ENCODE data around the gene RIPK1. TPM values are rescaled to one million over a fixed set of nuclear protein-coding genes. Genes with fewer than 3 reads are reported as not detected.

RIPK1 gene
- total RNA-seq, 1 experiment from 2014 or later, result 14.5 TPM

DNA sequence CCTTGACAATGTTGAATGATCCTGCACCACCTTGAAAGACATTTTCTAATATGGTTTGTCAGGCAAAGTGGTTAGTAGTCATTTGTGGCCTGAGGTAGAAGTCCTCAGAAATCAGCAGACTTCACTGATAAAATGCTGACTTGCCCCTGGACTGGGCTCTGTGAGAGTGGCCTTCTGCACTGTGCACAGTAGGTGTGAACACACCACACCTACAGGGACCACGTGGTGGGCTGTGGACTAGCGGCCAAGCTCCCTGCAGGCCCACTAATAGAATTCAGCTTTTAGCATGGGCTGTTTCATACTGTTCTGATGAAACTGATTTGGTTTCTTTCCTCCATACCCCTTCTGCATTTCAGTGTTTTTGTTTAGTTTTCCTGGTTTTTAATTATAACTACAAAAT, 57.5 kb downstream of the RIPK1 start:
- Histone ChIP-seq H3K79me2 (ENCODE audit: low read length) (no peaks in the 10 kb centered on the region), H3K27ac (ENCODE audit: low read length) (no peak overlapping the region), H3K4me3 (ENCODE audit: low read length) (no peak overlapping the region), H3F3A (ENCODE audit: low read length, unreplicated experiment) (no peaks in the 10 kb centered on the region), H3K4me1 (ENCODE audit: insufficient read depth, low read length) (peaks cover 4% of the 10 kb centered on the region), H4K20me1 (ENCODE audit: low read length) (no peaks in the 10 kb centered on the region), H3K9me3 (ENCODE audit: low read length) (no peaks in the 10 kb centered on the region), H3K27me3 (ENCODE audit: low read length) (no peaks in the 10 kb centered on the region), H2AFZ (ENCODE audit: low read length) (no peak overlapping the region), H3K9me2 (replicated peaks; ENCODE audit: low read length) (no peaks in the 10 kb centered on the region), H3K9ac (ENCODE audit: low read length) (no peak overlapping the region), H3K36me3 (ENCODE audit: low read depth, low read length) (no peaks in the 10 kb centered on the region), H3K4me2 (ENCODE audit: low read length) (no peak overlapping the region)
- intact Hi-C loops (cut with micrococcal nuclease), result loop anchor here (1.0 kb wide), 2 partner anchors 83 to 125 kb away; no protein-coding TSS in a partner anchor
- no TSS peak for BruUV-seq (replicated peaks)
- TF ChIP-seq, protein P1, sequence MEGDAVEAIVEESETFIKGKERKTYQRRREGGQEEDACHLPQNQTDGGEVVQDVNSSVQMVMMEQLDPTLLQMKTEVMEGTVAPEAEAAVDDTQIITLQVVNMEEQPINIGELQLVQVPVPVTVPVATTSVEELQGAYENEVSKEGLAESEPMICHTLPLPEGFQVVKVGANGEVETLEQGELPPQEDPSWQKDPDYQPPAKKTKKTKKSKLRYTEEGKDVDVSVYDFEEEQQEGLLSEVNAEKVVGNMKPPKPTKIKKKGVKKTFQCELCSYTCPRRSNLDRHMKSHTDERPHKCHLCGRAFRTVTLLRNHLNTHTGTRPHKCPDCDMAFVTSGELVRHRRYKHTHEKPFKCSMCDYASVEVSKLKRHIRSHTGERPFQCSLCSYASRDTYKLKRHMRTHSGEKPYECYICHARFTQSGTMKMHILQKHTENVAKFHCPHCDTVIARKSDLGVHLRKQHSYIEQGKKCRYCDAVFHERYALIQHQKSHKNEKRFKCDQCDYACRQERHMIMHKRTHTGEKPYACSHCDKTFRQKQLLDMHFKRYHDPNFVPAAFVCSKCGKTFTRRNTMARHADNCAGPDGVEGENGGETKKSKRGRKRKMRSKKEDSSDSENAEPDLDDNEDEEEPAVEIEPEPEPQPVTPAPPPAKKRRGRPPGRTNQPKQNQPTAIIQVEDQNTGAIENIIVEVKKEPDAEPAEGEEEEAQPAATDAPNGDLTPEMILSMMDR (conservative IDR thresholded peaks at IDR 0.05; ENCODE audit: low read depth, low read length), result no peak
- TF ChIP-seq EZH2 (IDR thresholded peaks at IDR 0.05; ENCODE audit: low read length, unreplicated experiment) (no peak), EZH2phosphoT487 (IDR thresholded peaks at IDR 0.05; ENCODE audit: borderline replicate concordance, low read length) (no peak)
- ChIA-PET CTCF (interaction anchor here (0.5 to 1.0 kb wide), 6 partner anchors 55 to 256 kb away, joined by 3 to 9 read pairs (median 4); no protein-coding TSS in a partner anchor), POLR2A (ENCODE audit: unreplicated experiment) (no interaction called here)
- peak; percentile 29; the same call in 1 of the 2 replicates for ATAC-seq
- DNase-seq, result no peak

DNA sequence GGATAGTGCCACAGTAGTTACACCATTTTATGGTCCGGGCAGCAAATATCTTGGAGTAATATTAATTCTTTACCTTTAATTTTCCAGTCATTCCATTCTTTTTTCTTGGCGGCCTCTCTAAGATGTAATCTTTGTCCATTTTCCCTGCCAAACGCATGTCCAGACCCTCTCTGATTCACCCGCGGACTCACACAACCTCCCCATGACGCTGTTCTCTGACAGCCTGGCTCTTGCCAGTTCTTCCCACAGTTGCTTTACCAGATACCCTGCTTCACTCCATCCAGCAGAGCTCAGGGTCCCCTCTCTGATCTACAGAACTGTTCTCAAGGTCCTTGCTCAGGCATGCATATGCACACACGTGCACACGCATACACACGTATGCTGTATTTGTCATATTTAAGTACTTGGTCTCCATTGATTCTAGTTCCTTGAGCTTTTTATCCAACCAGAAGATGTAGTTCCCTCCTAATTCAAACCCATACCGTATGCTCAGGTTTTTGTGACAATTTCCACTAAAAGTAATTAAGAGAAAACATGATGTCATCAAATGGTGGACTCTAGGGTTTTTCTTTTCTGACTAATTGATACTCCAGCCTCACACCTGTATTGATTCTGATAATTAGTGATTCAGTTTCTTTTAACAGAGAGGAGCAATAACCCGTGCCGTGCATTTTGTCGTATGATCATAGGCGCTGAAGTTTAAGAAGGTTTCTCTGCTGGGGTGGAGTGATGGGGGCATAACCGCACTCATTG, 60.2 kb downstream of the RIPK1 start:
- H3K79me2 ChIP-seq (ENCODE audit: low read length), result no peaks in the 10 kb centered on the region
- H3F3A ChIP-seq (ENCODE audit: low read length, unreplicated experiment), result no peaks in the 10 kb centered on the region
- ATAC-seq (no peak), DNase-seq (no peak)
- no peaks in the 10 kb centered on the region for H3K36me3 ChIP-seq (ENCODE audit: low read depth, low read length)
- H3K4me2 ChIP-seq (ENCODE audit: low read length), result no peak overlapping the region
- H3K4me1 ChIP-seq (ENCODE audit: insufficient read depth, low read length), result 0 out of 2 replicates have a peak, but pooled peaks cover 4% of the 10 kb centered on the region
- no peak overlapping the region for H3K9ac ChIP-seq (ENCODE audit: low read length)
- ChIA-PET CTCF (no interaction called here), POLR2A (ENCODE audit: unreplicated experiment) (no interaction called here)
- H3K27me3 ChIP-seq (ENCODE audit: low read length), result no peaks in the 10 kb centered on the region
- BruUV-seq (replicated peaks), result no TSS peak
- intact Hi-C loops (cut with micrococcal nuclease), result no loop called here
- H3K9me2 ChIP-seq (replicated peaks; ENCODE audit: low read length), result no peaks in the 10 kb centered on the region
- no peak overlapping the region for H2AFZ ChIP-seq (ENCODE audit: low read length)
- H4K20me1 ChIP-seq (ENCODE audit: low read length), result no peaks in the 10 kb centered on the region
- no peak overlapping the region for H3K4me3 ChIP-seq (ENCODE audit: low read length)
- H3K27ac ChIP-seq (ENCODE audit: low read length), result no peak overlapping the region
- TF ChIP-seq, protein P1 (conservative IDR thresholded peaks at IDR 0.05; ENCODE audit: low read depth, low read length), result no peak
- TF ChIP-seq EZH2phosphoT487 (IDR thresholded peaks at IDR 0.05; ENCODE audit: borderline replicate concordance, low read length) (no peak), EZH2 (IDR thresholded peaks at IDR 0.05; ENCODE audit: low read length, unreplicated experiment) (no peak)
- H3K9me3 ChIP-seq (ENCODE audit: low read length), result no peaks in the 10 kb centered on the region

DNA sequence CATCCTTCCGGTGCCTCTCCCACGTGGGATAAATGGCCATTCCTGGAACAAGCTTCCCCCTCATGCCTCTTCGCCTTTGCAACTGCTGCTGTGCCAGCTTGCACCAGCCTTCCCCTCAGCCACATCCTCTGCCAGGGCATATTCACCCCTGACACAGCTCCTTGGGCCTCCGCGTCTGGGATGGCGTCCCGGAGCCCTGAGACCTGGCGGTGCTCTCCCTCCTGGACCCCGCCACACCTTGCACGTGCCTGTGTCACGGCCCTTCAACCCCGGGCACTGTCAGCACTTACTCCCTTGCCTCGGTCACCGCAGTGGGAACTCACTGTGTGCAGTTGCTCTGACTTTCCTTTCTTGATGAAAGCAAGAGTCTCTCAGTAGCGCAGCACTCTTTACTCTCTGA, 63.4 kb downstream of the RIPK1 start:
- H3K4me2 ChIP-seq (ENCODE audit: low read length), result no peak overlapping the region
- H3K36me3 ChIP-seq (ENCODE audit: low read depth, low read length), result no peaks in the 10 kb centered on the region
- H3K27me3 ChIP-seq (ENCODE audit: low read length), result no peaks in the 10 kb centered on the region
- TF ChIP-seq EZH2 (IDR thresholded peaks at IDR 0.05; ENCODE audit: low read length, unreplicated experiment) (no peak), EZH2phosphoT487 (IDR thresholded peaks at IDR 0.05; ENCODE audit: borderline replicate concordance, low read length) (no peak)
- TF ChIP-seq, protein P1 (conservative IDR thresholded peaks at IDR 0.05; ENCODE audit: low read depth, low read length), result no peak
- POLR2A ChIA-PET (ENCODE audit: unreplicated experiment), result no interaction called here
- no peaks in the 10 kb centered on the region for H3K79me2 ChIP-seq (ENCODE audit: low read length)
- ATAC-seq (no peak), DNase-seq (no peak)
- H2AFZ ChIP-seq (ENCODE audit: low read length), result no peak overlapping the region
- no peak overlapping the region for H3K9ac ChIP-seq (ENCODE audit: low read length)
- H3K9me3 ChIP-seq (ENCODE audit: low read length), result no peaks in the 10 kb centered on the region
- intact Hi-C loops (cut with micrococcal nuclease), result no loop called here
- H3K4me1 ChIP-seq (ENCODE audit: insufficient read depth, low read length), result no peaks in the 10 kb centered on the region
- no peaks in the 10 kb centered on the region for H4K20me1 ChIP-seq (ENCODE audit: low read length)
- H3K27ac ChIP-seq (ENCODE audit: low read length), result no peak overlapping the region
- CTCF ChIA-PET, result no interaction called here
- no TSS peak for BruUV-seq (replicated peaks)
- no peak overlapping the region for H3K4me3 ChIP-seq (ENCODE audit: low read length)
- H3F3A ChIP-seq (ENCODE audit: low read length, unreplicated experiment), result no peaks in the 10 kb centered on the region
- no peaks in the 10 kb centered on the region for H3K9me2 ChIP-seq (replicated peaks; ENCODE audit: low read length)

All from PC-3 (cell line).